HTERT RPE-1 (cell line): ENCODE measurements around the gene SH3D19.
"Not testable (repeated sequence)": the region's sequence is repeated elsewhere in the genome, so short reads cannot be mapped to it uniquely, and the experiment has no call there.

Experiments used
- in situ Hi-C: fragments of 300-500 bp; cut with MboI; formaldehyde crosslinking; loops from 4 replicates; pipeline ENCODE4 v1.14.3; 2020; ENCODE audit warnings: low sequenced_read_pairs

SH3D19 gene

DNA sequence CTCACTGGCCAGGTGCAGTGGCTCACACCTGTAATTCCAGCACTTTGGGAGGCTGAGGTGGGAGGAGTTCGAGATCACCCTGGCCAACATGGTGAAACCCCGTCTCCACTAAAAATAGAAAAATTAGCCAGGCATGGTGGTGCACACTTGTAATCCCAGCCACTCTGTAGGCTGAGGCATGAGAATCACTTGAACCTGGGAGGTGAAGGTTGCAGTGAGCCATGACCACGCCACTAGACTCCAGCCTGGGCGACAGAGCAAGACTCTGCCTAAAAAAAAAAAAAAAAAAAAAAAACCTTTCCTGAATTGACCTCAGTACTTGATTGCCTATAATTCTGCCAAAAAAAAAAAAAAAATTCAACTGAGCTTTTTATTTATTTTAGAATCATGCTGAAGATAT lies 3.2 kb downstream of the SH3D19 start:
- in situ Hi-C loops, result not testable (repeated sequence)

DNA sequence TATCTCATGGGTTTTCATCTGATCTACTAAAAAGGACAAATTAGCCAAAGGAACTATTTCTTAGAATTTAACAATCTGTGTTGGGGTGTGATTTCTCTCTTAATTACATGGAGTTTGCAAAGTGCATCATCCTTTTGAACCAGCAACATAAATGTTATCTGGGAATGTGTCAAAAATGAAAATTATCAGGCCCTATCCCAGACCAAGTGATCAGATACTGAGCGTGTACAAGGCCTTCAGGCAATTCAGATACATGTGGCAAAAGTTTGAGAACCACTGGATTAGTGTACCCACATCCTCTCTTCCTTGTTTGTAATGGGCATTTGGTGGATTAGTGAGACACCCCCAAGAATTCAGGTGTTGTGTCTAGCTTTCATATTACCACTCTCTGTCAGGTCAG lies 3.8 kb downstream of the SH3D19 start:
- in situ Hi-C loops, result no loop called here

DNA sequence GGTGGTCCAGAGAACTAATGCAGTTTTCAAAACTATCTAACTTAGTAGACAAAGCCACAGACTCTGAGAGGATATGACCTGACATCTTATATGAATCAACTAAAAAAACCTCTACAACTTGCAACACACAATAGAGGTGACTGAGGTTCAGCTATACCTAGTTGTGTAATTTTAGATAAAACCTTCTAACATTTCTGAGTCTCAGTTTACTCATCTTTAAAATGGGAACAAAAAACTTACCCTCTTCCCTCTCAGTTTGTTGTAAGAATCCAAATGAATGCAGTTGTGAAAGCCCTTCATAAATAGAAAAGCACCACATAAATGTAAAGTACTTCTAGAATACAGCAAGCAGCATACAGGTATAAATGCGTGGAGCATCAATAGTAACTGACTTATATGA lies 5.9 kb downstream of the SH3D19 start:
- in situ Hi-C loops, result no loop called here

DNA sequence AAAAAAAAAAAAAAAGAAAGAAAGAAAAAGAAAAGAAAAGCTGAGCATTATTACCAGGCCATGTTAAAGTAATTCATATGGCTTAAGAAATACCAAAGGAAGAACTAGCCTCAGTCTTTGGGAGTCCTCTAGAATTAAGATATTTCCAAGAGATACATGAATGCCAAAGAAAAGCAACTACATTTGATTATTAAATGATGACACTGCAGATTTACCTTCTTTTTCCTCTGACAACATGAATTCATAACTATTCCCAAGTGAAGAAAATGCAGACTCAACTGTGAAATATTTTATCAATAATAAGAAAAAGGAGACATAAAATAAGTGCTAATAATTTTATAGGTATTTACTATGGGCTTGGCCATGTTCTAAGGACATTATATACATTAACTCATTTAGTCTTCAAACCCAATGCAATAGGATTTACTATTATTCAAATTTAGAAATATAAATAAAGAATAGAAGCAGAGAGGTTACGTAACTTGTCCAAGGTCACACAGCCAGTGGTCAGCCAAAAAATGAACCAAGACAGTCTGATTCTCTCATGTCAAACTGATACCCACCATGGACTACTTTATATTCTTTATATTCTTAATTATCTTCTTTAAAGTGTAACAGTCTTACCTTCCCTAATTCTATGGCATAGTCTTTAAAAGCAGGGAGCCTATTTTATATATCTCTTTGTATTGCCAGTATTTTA lies 6.9 kb downstream of the SH3D19 start:
- in situ Hi-C loops, result no loop called here

DNA sequence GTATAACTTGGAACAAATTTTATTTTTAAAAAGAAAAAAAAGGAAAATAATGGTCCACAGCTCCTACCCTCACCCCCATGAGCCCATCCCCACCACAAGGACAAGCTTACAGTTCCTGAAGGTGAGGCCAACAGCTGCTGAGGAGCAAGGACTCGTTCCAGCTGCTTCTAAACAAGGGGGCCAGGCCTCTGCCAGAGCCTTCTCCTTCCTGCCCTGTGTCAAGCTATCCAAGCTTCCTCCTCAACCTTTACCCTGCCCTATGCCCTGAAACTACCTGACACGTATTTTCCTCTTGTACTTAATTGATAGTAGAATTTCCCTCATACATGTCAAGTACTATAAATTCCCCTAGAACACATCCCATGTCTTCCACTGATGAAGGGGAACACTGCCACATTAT lies 8.8 kb downstream of the SH3D19 start:
- in situ Hi-C loops, result no loop called here

DNA sequence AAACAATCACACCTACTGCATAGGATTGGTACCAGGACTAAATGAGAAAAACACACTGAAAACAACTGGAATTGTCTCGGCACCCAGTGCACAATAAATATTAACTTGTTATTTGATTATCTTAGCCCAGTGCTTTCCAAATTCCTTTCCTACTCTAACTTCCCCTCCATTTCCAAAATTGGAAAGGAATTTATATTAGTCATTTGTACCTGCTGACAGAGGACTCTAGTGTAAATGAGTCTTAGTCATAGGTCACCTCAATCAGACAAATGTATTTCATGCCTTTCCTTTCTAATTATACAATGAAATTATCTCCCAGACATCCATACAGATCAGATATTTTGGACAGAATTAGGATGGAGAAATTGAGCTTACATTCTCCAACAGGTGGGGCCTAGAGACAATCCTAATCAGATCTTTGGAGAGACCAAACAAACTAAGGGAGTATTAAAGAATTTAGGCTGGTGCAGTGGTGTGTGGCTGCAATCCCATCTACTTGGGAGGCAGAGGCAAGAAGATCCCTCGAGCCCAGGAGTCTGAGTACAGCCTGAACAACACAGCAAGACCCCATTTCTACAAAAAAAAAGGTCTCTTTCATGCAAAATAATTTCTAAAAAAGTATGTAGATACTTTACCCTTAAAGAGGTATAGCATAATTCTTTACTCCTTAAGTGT lies 10.1 kb downstream of the SH3D19 start:
- in situ Hi-C loops, result no loop called here

DNA sequence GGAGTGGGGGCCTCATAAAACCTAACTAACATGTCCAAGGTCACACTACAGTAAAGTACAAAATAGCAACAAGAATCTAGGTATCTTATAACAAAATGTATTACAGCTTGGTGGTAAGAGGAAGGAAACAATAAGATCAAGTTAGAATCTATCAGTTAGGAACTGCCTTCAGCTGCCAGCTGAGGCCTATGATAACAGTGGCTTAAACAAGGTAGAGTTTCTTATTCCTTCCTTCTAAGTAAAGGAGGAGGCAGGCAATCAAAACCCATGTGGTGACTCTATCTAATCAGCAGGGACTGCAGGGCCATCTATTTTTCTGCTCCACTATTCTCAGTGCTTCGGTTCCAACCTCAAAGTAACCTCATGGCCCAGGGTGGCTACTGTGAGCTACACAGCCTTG lies 10.9 kb downstream of the SH3D19 start:
- in situ Hi-C loops, result no loop called here

DNA sequence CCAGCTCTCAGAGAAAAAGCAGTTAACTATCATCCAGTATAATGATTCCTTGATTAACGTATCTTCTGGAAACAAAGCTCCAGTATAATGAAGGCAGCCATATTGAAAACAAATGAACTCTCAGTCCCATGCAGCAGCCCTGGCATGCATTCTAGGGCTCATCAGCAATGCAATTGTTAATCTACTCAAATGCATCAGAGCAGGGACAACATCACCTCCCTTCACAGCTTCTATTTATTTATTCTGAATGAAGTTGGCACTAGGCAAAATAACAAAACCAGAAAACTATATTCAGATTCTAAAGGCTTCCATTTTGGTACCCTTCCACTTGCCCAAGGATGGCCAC lies 11.4 kb downstream of the SH3D19 start:
- in situ Hi-C loops, result no loop called here

DNA sequence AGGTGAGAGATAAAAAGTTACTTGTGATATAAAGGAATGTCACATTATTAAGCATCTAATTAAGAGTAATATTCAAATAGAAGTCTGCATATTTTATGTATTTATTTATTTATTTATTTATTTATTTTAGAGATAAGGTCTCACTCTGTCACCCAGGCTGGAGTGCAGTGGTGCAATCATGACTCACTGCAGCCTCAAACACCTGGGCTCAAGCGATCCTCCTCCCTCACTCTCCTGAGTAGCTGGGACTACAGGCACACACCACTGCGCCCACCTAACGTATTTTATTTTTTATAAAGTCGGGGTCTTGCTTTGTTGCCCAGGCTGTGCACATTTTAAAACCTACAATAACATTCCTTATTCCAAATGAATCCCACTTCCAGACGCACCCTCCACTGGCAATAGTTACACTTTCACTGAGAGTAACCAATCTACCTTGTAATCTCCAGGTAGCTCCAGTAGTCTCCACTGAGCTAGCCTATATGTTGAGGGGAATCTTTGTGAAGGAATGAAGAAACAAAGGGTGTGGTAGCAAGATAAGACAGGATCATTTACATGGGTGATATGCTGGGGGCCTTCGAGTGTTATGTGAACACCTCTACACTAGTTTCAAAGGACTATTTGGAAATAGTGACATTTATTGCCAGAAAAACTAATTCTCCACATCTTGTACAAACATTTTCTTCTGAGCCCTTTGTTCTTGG lies 11.9 kb downstream of the SH3D19 start:
- in situ Hi-C loops, result no loop called here

DNA sequence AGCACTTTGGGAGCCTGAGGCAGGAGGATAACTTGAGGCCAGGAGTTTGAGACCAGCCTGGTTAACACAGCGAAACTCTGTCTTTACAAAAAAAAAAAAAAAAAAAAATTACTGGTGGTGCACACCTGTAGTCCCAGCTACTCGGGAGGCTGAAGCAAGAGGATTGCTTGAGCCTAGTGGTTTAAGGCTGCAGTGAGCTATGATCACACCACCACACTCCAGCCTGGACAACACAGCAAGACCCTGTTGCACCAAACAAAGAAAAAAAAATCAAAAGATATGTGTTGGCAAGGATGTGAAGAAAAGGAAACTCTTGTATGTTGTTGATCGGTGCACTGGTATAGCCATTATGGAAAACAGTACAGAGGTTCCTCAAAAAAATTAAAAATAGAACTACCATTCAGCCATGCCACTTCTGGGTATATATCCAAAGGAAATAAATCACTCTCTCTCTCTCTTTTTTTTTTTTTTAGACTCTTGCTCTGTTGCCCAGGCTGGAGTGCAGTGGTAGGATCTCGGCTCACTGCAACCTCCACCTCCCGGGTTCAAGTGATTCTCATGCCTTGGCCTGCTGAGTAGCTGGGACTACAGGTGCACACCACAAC lies 15.2 kb downstream of the SH3D19 start:
- in situ Hi-C loops, result no loop called here

DNA sequence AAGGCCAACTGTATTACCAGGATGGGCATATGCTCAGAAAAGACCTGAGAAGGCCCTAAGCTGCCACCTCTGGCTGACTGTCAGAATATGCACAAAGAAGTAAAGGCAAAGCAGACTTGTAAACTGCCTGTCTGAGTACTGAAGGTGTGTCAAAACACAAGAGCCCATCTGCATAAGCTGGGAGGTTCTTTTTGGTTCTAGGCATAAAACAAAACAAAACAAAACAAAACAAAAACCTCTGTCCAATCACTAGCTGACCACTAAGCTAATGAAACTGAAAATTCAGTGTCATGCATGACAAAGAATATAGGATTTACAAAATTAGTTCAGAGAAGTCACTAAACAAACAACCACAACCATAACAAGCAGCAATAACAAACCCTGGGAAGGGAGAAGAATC lies 20.6 kb downstream of the SH3D19 start:
- in situ Hi-C loops, result no loop called here

DNA sequence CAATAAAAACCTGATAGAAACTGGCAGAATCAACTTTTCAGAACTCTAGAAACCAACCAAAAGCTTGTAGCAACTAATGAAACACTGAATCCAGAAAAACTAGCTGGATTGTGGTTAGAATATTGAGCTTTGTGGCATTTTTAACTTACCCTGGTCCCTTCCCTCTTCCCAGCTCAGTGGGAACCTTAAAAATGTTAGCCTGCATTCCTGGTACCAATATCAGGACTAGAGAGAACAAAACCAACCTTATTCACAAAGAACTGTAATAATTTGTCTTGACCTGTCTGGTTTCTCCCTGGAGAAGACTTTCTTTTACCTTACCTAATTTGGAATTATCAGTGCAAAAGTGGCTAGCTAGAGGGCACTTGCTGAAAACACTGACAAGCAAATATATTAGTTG lies 21.2 kb downstream of the SH3D19 start:
- in situ Hi-C loops, result no loop called here

DNA sequence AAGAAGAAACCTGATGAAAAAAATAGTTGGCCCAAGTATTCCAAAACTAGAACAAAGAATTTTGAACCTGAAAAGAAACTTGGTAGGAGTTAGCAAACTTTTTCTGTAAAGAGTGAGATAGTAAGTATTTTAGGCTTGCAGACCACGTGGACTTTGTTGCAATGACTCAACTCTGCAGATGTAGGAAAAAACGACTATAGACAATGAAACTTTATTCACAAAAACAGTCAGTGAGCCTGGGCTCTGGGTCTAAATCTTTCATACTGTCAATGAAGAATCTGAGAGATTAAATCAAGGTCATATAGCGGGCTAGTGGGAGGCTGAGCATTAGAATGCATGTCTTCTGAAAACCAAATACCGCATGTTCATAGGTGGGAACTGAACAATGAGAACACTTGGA lies 23.0 kb downstream of the SH3D19 start:
- in situ Hi-C loops, result no loop called here

DNA sequence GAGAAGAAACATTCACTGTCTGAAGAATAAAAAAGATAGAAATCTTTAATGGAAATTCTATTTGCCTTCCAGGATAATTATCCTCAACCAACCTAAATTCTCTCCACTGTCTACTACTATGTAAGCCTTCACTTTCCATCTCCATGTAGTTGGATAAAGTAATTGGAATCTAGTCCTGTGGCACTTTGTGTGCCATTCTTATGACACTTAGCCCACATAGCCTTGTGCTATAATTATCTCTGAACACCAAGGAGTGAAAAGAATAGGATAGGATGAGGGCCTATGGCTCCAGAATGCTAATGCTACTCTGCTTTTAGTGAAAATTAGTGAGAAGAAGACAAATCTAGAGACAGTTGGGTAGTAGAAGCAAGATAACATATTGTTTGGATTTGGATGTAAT lies 28.2 kb downstream of the SH3D19 start:
- in situ Hi-C loops, result no loop called here

DNA sequence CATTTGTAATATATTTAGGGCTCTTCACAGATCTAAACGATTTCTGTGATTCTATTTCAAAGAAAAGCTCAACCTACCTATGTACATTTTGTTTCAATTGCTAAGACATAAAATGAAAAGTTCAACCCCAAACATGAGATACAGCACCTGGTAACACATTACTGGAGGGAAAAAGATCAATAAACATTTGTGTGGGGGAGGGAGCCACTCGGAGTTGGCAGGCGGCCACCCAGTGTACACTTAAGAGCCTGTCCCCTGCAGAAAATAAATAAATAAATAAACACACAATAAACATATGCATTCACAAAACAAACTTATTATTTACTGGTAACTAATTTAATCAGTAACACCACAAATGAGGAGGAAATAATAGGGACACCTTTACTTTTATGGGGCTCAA lies 29.2 kb downstream of the SH3D19 start:
- in situ Hi-C loops, result no loop called here

DNA sequence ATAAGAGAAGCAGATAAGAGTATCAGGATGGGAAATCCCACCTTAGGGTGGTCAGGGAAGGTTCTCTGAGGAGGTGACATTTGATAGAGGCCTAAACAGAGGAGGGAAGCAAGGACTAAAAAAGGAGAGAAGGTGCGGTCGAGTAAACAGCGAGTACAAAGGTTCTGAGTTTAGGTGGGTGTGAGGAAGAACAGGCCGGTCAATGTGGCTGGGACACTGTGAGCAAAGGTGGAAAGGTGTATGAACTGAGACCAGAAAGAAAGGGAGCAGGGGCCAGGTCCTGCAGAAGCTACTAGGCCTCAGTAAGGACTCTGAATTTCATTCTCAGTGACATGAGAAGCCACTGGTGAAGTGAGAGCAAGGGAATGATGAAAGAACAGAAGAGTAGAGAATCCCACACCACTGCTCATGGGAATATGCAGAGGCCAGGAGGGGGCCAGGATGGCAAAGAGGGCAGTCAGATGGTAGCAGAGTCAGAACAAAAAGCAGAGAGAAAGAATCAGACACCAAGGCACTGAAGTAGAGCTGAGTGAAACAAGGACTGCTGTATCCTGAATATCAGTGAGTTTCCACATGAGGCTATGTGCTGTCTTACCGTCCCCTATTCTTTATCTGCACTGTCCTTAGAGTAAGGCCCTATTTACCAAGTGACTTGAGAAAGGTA lies 30.4 kb downstream of the SH3D19 start:
- in situ Hi-C loops, result no loop called here

DNA sequence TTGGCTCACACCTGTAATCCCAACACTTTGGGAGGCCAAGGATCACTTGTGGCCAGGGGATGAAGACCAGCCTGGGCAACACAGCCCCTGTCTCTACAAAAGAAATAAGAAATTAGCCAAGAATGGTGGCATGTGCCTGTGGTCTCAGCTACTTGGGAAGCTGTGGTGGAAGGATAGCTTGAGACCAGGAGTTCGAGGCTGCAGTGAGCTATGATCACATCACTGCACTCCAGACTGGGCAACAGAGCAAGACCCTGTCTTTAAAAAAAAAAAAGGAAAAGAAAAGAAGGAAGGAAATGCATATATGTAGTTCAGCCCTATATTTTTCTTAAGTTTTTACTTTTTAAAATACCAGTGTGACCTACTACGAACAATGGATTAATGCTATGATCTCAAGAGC lies 33.4 kb downstream of the SH3D19 start:
- in situ Hi-C loops, result no loop called here

DNA sequence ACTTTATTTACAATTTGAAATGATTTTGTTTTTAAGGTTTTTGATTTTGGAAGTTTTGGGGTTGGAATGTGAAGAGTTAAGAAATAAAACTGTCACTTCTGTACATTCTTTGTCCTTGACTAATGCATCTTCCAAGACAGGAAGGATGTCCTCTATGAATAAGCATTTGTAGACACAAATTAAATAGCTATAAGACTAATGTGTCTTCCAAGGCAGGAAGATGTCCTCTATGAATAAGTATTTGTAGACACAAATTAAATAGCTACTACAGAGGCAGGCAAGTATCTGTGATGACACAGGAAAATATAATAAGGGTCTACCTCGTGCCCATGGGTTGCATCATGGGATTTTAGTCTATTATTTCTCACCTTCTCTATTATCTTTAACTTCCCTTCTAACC lies 33.9 kb downstream of the SH3D19 start:
- in situ Hi-C loops, result no loop called here

DNA sequence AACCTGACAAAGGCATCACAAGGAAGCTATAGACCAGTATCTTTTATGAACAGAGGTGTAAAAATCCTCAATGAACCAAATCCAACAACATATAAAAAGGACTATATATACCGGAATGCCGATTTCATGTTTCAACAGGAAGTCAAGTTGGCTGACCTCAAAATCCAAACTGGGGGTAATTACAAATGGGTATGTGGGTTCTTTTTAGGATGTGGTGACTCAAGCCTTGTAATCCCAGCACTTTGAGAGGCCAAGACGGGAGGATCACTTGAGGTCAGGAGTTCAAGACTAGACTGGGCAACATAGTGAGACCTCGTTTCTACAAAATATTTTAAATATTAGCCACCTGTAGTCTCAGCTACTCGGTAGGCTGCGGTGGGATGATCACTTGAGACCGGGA lies 38.0 kb downstream of the SH3D19 start:
- in situ Hi-C loops, result no loop called here

DNA sequence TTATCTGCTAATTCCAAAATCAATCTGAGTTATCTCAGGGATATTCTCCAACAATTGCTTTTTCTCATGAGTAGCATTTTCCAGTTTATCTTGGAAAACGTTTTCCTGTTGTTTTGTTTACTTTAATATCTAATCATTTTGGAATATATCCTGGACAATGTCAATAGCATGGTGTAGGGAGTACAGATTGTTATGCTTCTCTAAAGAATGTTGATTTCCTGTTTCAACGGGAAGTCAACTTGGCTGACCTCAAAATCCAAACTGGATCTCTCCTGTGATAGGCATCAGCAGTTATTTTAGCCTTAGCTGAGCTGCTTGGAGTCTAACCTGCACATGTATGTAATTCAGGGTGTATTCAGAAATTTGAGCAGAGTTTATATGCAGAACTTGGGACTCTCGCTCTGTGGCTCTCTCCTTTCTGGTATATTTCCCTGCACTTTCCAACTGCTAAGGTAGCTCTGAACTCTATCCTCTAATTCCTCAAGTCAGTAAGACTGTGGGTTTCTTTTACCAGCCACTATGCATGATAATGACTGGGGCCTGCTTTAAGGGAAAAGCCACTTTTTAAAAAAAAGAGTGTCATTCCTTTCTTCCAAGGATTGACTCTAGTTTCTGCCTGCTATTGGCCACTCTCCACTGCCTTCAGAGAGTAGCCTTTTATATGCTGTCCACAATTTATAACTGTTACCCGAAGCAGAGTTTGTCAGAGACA lies 40.7 kb downstream of the SH3D19 start:
- in situ Hi-C loops, result no loop called here
